Measurements from ENCODE around the gene PGA4. TPM values are rescaled to one million over a fixed set of nuclear protein-coding genes. Genes with fewer than 3 reads are reported as not detected.

The PGA4 gene
- total RNA-seq, 6 donors from 2014 or later, result 0.14 to 0.44 TPM; not detected in 4

GRCh38 chr11:61273178-61274078, 51.3 kb downstream of the PGA4 start:
- Histone ChIP-seq H3K27me3 (no peaks in the 10 kb centered on the region), H3K4me1 (no peaks in the 10 kb centered on the region), H3K36me3 (no peaks in the 10 kb centered on the region), H3K4me3 (no peak overlapping the region), H3K27ac (no peak overlapping the region), H3K9me3 (no peaks in the 10 kb centered on the region)
- TF ChIP-seq POLR2AphosphoS5 (IDR thresholded peaks at IDR 0.05) (no peak), EP300 (IDR thresholded peaks at IDR 0.05) (no peak), CTCF (IDR thresholded peaks at IDR 0.05) (no peak), POLR2A (IDR thresholded peaks at IDR 0.05) (no peak)
- WGBS, 2 donors, result 76 to 80% methylated on average over 13 to 16 of the region's 16 CpGs
- ATAC-seq (ENCODE audit: low FRiP score in 2 of 2) (peak; percentile 69 to 89), DNase-seq (peak; percentile 81 to 90)

GRCh38 chr11:61274084-61274483, 51.9 kb downstream of the PGA4 start:
- no peak overlapping the region for H3K27ac ChIP-seq
- H3K27me3 ChIP-seq, result no peaks in the 10 kb centered on the region
- 99 to 100% methylated on average over 1 to 4 of the region's 4 CpGs for WGBS, 2 donors
- DNase-seq, result no peak
- H3K4me1 ChIP-seq, result no peaks in the 10 kb centered on the region
- no peak overlapping the region for H3K4me3 ChIP-seq
- no peaks in the 10 kb centered on the region for H3K9me3 ChIP-seq
- TF ChIP-seq CTCF (IDR thresholded peaks at IDR 0.05) (no peak), POLR2AphosphoS5 (IDR thresholded peaks at IDR 0.05) (no peak), POLR2A (IDR thresholded peaks at IDR 0.05) (no peak), EP300 (IDR thresholded peaks at IDR 0.05) (no peak)
- no peak for ATAC-seq (ENCODE audit: low FRiP score in 2 of 2)
- no peaks in the 10 kb centered on the region for H3K36me3 ChIP-seq

DNA sequence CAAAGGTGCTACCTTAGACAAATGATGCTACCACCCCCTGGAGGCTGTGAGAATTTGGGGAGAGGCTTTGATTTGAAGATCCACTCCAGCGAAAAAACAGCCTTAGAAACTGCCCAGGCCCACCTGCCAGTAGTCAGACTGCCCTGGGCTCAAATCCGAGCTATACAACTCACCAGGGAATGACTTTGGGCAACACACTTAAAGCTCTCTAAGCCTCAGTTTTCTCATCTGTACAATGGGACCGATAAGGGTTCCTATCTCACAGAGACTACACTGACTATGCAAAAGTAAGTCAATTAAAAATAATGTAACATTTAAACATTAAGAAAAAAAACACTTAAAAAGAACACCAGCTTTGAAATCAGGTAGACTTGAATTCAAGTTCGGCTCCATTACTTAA, 53.0 kb downstream of the PGA4 start:
- TF ChIP-seq POLR2A (IDR thresholded peaks at IDR 0.05) (no peak), POLR2AphosphoS5 (IDR thresholded peaks at IDR 0.05) (no peak), EP300 (IDR thresholded peaks at IDR 0.05) (no peak), CTCF (IDR thresholded peaks at IDR 0.05) (no peak)
- ATAC-seq (ENCODE audit: low FRiP score in 2 of 2) (no peak), DNase-seq (no peak)
- H3K9me3 ChIP-seq, result no peaks in the 10 kb centered on the region
- no peak overlapping the region for H3K4me3 ChIP-seq
- H3K36me3 ChIP-seq, result no peaks in the 10 kb centered on the region
- H3K4me1 ChIP-seq, result no peaks in the 10 kb centered on the region
- H3K27ac ChIP-seq, result no peak overlapping the region
- 86 to 87% methylated on average over 4 of the region's 4 CpGs for WGBS, 2 donors
- H3K27me3 ChIP-seq, result no peaks in the 10 kb centered on the region

DNA sequence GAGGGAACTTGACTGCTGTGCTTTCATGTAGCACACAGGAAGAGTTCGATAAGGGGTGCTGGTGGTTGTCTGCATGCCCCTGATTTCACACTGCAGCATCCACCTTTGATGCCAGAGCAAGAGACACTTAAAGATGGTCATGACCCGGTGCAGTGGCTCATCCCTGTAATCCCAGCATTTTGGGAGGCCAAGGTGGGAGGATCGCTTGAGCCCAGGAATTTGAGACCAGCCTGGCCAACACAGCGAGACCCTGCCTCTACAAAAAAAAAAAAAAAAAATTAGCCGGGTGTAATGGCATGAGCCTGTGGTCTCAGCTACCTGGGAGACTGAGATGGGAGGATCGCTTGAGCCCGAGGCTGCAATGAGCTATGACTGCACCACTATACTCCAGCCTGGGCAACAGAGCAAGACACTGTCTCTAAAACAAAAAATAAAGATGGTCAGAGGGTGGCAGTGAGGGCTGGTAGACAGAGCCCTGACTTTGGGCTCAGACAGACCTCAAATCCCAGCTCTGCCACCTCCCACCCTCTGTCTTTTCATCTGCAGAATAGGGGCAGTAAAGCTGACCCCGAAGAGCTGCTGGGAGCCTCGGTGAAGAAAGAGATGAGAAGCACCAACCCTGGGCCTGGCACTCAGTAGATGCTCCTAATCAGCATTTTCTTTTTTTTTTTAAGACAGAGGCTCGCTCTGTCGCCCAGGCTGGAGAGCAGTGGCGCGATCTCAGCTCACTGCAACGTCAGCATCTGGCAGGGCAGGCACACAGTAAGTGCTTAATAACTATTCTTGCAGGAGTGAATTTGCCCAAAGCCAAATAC, 55.2 kb downstream of the PGA4 start:
- TF ChIP-seq EP300 (IDR thresholded peaks at IDR 0.05) (no peak), POLR2A (IDR thresholded peaks at IDR 0.05) (no peak), CTCF (IDR thresholded peaks at IDR 0.05) (no peak), POLR2AphosphoS5 (IDR thresholded peaks at IDR 0.05) (no peak)
- ATAC-seq (ENCODE audit: low FRiP score in 2 of 2) (no peak), DNase-seq (no peak)
- Histone ChIP-seq H3K36me3 (no peaks in the 10 kb centered on the region), H3K4me3 (no peak overlapping the region), H3K27me3 (no peaks in the 10 kb centered on the region), H3K4me1 (peaks cover 0 to 7% (median 1%) of the 10 kb centered on the region in 4 donors), H3K9me3 (no peaks in the 10 kb centered on the region), H3K27ac (no peak overlapping the region)
- 90 to 91% methylated on average over 13 to 14 of the region's 14 CpGs for WGBS, 2 donors

Data from upper lobe of left lung (tissue), 6 donors.